Stimulated activated CD4-positive, alpha-beta T cell treated with anti-CD3 and anti-CD28 coated beads, Interleukin-2, amount 100 ng/mL, for 48 hours (primary cell): ENCODE measurements around the gene LRMDA.
"Not testable (repeated sequence)": the region's sequence is repeated elsewhere in the genome, so short reads cannot be mapped to it uniquely, and the experiment has no call there.

Source experiments
- DNase-seq, 2 donors: peaks; one replicate each; pipeline ENCODE4 v3.0.0-alpha.2; 2020

Gene LRMDA

GRCh38 chr10:75509706-75510105, 78.3 kb downstream of the LRMDA start:
- DNase-seq: no peak

GRCh38 chr10:75511011-75511410, 79.6 kb downstream of the LRMDA start:
- no peak for DNase-seq

GRCh38 chr10:75512203-75512933, 80.9 kb downstream of the LRMDA start:
- DNase-seq: no peak

- DNase-seq: no peak
Measured at GRCh38 chr10:75513292-75513885, 82.0 kb downstream of the LRMDA start.

GRCh38 chr10:75514830-75515229, 83.4 kb downstream of the LRMDA start:
- DNase-seq: no peak

GRCh38 chr10:75516154-75516553, 84.7 kb downstream of the LRMDA start:
- not testable (repeated sequence) for DNase-seq

- not testable (repeated sequence) for DNase-seq
Measured at GRCh38 chr10:75519213-75519612, 87.8 kb downstream of the LRMDA start.

GRCh38 chr10:75521194-75521829, 89.9 kb downstream of the LRMDA start:
- not testable (repeated sequence) for DNase-seq

GRCh38 chr10:75525067-75525466, 93.6 kb downstream of the LRMDA start:
- no peak for DNase-seq

- DNase-seq: no peak
Measured at GRCh38 chr10:75525646-75526045, 94.2 kb downstream of the LRMDA start.

- DNase-seq: no peak
Measured at GRCh38 chr10:75527542-75527941, 96.1 kb downstream of the LRMDA start.

GRCh38 chr10:75528392-75528791, 97.0 kb downstream of the LRMDA start:
- no peak for DNase-seq

GRCh38 chr10:75530299-75530698, 98.9 kb downstream of the LRMDA start:
- DNase-seq: no peak

- DNase-seq: no peak
Measured at GRCh38 chr10:75531571-75532031, 100.2 kb downstream of the LRMDA start.

GRCh38 chr10:75532253-75532924, 101.0 kb downstream of the LRMDA start:
- DNase-seq: no peak

- no peak for DNase-seq
Measured at GRCh38 chr10:75538144-75538543, 106.7 kb downstream of the LRMDA start.

- DNase-seq: no peak
Measured at GRCh38 chr10:75538765-75539164, 107.3 kb downstream of the LRMDA start.

- DNase-seq: no peak
Measured at GRCh38 chr10:75540357-75540966, 109.0 kb downstream of the LRMDA start.

- no peak for DNase-seq
Measured at GRCh38 chr10:75540981-75541380, 109.6 kb downstream of the LRMDA start.

- DNase-seq: no peak
Measured at GRCh38 chr10:75541411-75541810, 110.0 kb downstream of the LRMDA start.

GRCh38 chr10:75542084-75542483, 110.7 kb downstream of the LRMDA start:
- no peak for DNase-seq

GRCh38 chr10:75542906-75543305, 111.5 kb downstream of the LRMDA start:
- no peak for DNase-seq

GRCh38 chr10:75544386-75544785, 113.0 kb downstream of the LRMDA start:
- no peak for DNase-seq
